Measurements from ENCODE around the gene PLXND1. TPM values are rescaled to one million over a fixed set of nuclear protein-coding genes. Genes with fewer than 3 reads are reported as not detected.

The PLXND1 gene
- polyA plus RNA-seq, 1 donor from 2014 or later, result 0.05 TPM

- Histone ChIP-seq H3F3A (ENCODE audit: insufficient read depth, low read length, poor library complexity, severe bottlenecking) (no peaks in the 10 kb centered on the region), H4K20me1 (ENCODE audit: insufficient read depth) (no peaks in the 10 kb centered on the region), H3K9ac (ENCODE audit: low read length) (no peak overlapping the region), H3K4me3 (ENCODE audit: low read length) (no peak overlapping the region), H3K9me3 (ENCODE audit: low read length) (no peaks in the 10 kb centered on the region), H3K36me3 (ENCODE audit: insufficient read depth, low read length) (no peaks in the 10 kb centered on the region), H3K4me2 (ENCODE audit: low read length) (no peak overlapping the region), H2AFZ (ENCODE audit: low read depth, low read length) (no peak overlapping the region), H3K27ac (ENCODE audit: low read length) (no peak overlapping the region), H3K79me2 (replicated peaks; ENCODE audit: insufficient read depth, low read length) (no peaks in the 10 kb centered on the region), H3K27me3 (ENCODE audit: insufficient read depth, low read depth, low read length) (peaks cover 19% of the 10 kb centered on the region), H3K9me2 (ENCODE audit: insufficient read depth, low read length) (no peaks in the 10 kb centered on the region)
- TF ChIP-seq POLR2AphosphoS5 (IDR thresholded peaks at IDR 0.05) (no peak), EP300 (conservative IDR thresholded peaks at IDR 0.05; ENCODE audit: poor library complexity, severe bottlenecking) (no peak), TAF1 (IDR thresholded peaks at IDR 0.05; ENCODE audit: low read depth) (no peak), EZH2 (IDR thresholded peaks at IDR 0.05; ENCODE audit: borderline replicate concordance, insufficient read depth, low read length, poor library complexity, severe bottlenecking) (no peak), REST (IDR thresholded peaks at IDR 0.05; ENCODE audit: borderline replicate concordance) (no peak), RAD21 (conservative IDR thresholded peaks at IDR 0.05) (no peak), SMC3 (conservative IDR thresholded peaks at IDR 0.05; ENCODE audit: poor library complexity) (no peak), MXI1 (conservative IDR thresholded peaks at IDR 0.05; ENCODE audit: poor library complexity, severe bottlenecking) (no peak)
- TF ChIP-seq, protein P1, sequence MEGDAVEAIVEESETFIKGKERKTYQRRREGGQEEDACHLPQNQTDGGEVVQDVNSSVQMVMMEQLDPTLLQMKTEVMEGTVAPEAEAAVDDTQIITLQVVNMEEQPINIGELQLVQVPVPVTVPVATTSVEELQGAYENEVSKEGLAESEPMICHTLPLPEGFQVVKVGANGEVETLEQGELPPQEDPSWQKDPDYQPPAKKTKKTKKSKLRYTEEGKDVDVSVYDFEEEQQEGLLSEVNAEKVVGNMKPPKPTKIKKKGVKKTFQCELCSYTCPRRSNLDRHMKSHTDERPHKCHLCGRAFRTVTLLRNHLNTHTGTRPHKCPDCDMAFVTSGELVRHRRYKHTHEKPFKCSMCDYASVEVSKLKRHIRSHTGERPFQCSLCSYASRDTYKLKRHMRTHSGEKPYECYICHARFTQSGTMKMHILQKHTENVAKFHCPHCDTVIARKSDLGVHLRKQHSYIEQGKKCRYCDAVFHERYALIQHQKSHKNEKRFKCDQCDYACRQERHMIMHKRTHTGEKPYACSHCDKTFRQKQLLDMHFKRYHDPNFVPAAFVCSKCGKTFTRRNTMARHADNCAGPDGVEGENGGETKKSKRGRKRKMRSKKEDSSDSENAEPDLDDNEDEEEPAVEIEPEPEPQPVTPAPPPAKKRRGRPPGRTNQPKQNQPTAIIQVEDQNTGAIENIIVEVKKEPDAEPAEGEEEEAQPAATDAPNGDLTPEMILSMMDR (IDR thresholded peaks at IDR 0.05; ENCODE audit: poor library complexity, severe bottlenecking), result no peak
These were observed 5.5 kb upstream of the PLXND1 start for GRCh38 chr3:129611812-129612533.

DNA sequence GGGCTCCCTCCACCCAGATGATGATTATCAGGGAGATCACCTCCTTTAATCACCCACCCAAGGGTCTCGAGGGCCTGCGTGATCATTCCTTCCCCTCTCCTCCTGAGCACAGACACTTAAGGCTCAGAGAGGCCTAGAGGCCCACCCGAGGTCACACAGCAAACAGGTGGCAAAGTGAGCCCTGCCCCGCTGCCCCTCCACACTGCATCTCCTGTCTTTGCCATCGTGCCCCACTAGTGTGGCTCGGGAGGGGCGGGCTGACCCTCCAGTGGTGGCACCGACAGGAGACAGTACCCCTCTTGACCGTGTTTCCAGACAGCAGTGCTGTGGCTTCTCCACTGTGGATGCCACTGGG is 4.9 kb upstream of the PLXND1 start:
- H3K36me3 ChIP-seq (ENCODE audit: insufficient read depth, low read length), result no peaks in the 10 kb centered on the region
- no peak overlapping the region for H2AFZ ChIP-seq (ENCODE audit: low read depth, low read length)
- no peak overlapping the region for H3K4me2 ChIP-seq (ENCODE audit: low read length)
- H3K4me3 ChIP-seq (ENCODE audit: low read length), result no peak overlapping the region
- no peak overlapping the region for H3K27ac ChIP-seq (ENCODE audit: low read length)
- no peaks in the 10 kb centered on the region for H3K79me2 ChIP-seq (replicated peaks; ENCODE audit: insufficient read depth, low read length)
- no peaks in the 10 kb centered on the region for H3K9me2 ChIP-seq (ENCODE audit: insufficient read depth, low read length)
- H3K27me3 ChIP-seq (ENCODE audit: insufficient read depth, low read depth, low read length), result peaks cover 21% of the 10 kb centered on the region
- no peaks in the 10 kb centered on the region for H4K20me1 ChIP-seq (ENCODE audit: insufficient read depth)
- TF ChIP-seq EZH2 (IDR thresholded peaks at IDR 0.05; ENCODE audit: borderline replicate concordance, insufficient read depth, low read length, poor library complexity, severe bottlenecking) (no peak), RAD21 (conservative IDR thresholded peaks at IDR 0.05) (no peak), EP300 (conservative IDR thresholded peaks at IDR 0.05; ENCODE audit: poor library complexity, severe bottlenecking) (no peak), SMC3 (conservative IDR thresholded peaks at IDR 0.05; ENCODE audit: poor library complexity) (no peak), TAF1 (IDR thresholded peaks at IDR 0.05; ENCODE audit: low read depth) (no peak), MXI1 (conservative IDR thresholded peaks at IDR 0.05; ENCODE audit: poor library complexity, severe bottlenecking) (no peak), POLR2AphosphoS5 (IDR thresholded peaks at IDR 0.05) (no peak), REST (IDR thresholded peaks at IDR 0.05; ENCODE audit: borderline replicate concordance) (no peak)
- TF ChIP-seq, protein P1 (IDR thresholded peaks at IDR 0.05; ENCODE audit: poor library complexity, severe bottlenecking), result no peak
- no peaks in the 10 kb centered on the region for H3K9me3 ChIP-seq (ENCODE audit: low read length)
- H3K9ac ChIP-seq (ENCODE audit: low read length), result no peak overlapping the region
- no peaks in the 10 kb centered on the region for H3F3A ChIP-seq (ENCODE audit: insufficient read depth, low read length, poor library complexity, severe bottlenecking)
